Muscle of arm (tissue), 12 donors: Measurements from ENCODE around the gene USP22. TPM values are rescaled to one million over a fixed set of nuclear protein-coding genes. Genes with fewer than 3 reads are reported as not detected.
A peak's percentile ranks its signal among the peaks of the same experiment; 100 is the strongest.

Experiments used
- DNase-seq: peaks from one replicate; pipeline ENCODE4 v3.0.0-alpha.2; 2013
- polyA plus RNA-seq, 12 donors: library from polyadenylated mRNA; unstranded; fragments of 120-200 nt; gene quantifications; one replicate each; pipeline ENCODE4 v1.2.1, GENCODE V29; 2013; ENCODE audit not compliant: insufficient read length in 12 of 12

The USP22 gene
- polyA plus RNA-seq, 12 donors: 152 to 223 (median 172) TPM

- peak; percentile 35 for DNase-seq
Observed at GRCh38 chr17:20961586-20961985, 81.2 kb downstream of the USP22 start.

DNA sequence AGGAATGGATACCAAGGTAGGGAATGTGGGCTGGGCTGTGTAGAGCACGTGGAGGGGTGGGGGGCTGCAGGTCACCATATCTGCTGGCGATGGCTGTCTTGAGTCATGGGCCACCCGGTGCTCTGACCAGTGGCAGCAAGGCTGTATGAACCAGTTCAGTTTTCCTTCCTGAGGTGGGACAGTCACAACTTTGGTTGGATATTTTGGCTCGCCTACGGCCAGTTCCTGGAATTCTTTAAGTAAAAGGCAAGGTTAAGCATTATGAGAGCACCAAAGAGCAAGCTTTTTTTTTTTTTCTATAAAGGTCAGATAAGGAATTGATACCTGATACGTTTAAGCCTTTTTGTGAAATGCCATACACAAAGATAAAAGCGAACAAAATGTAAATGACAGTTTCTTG, 81.9 kb downstream of the USP22 start:
- DNase-seq: no peak

DNA sequence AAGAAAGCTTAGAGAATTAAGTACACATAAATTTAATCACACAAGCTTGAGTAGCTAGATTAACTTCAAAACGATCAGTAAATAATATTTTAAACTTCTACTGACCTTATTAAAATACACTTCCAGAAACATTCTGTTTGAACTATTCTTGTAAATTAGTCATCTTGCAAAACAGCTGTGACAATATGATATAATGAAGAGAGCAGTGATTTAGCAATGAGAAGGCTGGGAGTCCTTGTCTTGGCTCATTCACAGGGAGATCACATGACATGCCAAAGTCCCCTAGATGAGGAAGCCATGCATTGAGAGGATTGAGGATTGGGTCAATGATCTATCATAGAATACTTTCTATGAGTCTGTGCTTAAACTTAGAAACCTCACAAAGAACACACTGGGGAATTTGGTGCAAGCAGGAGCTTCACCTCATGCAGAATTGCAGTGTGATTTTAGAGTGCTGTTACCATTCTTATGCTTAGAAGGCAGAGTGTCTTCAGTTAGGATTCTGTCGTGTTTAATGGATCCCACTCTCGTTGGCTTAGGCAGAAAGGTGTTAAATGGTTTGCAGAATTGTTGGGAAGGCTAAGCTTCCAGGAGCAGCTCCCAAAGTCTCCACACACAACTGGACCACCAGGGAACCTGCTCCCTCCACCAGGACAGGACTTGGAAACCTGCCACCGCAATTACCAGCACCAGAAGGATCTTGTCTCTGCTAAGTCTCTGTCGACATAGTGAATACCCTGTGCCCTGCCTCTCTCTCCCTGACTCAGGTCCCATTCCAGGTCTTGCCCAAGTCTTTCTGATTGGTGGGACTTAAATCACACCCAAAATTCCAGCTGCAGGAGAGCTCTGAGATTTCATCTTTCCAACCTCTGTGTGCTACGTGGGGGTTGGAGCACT, 87.1 kb downstream of the USP22 start:
- DNase-seq: no peak

GRCh38 chr17:20954794-20955193, 88.0 kb downstream of the USP22 start:
- DNase-seq: no peak

DNA sequence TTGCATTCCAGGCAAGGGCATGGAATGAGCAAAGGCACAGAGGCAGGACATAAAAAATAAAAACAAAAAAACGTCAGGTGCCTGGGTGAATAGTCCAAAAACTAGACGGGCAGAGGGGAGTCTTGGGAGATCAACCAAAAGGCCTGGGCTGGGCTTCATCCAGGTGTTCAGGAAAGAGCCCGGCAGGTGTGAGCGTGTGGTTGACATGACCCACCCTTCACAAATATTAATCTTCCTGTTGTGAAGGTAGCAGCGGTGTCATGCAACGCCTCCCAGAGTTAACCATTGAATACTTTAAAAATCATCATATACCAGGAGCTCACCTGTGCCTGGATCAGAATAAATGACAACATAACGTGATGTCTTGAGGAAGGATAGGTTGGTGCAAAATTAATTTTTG, 90.6 kb downstream of the USP22 start:
- DNase-seq: no peak

Other genes with a start within 250 kb of the USP22 start
- 10 to 100 TPM in 11 of 12 donors, not detected in 1; 18.0 to 35.3 (median 25.6) TPM for gene DHRS7B, start 84.0 kb upstream of the USP22 start, polyA plus RNA-seq
- gene TMEM11, start 171.2 kb upstream of the USP22 start, polyA plus RNA-seq: 10 to 100 TPM in 11 of 12 donors, not detected in 1; 22.8 to 36.8 (median 26.1) TPM
- gene NATD1, start 210.4 kb upstream of the USP22 start, polyA plus RNA-seq: 10 to 100 TPM in 10 of 12 donors, 1 to 10 TPM in 1, not detected in 1; 9.9 to 26.2 (median 13.0) TPM
- 10 to 100 TPM in 11 of 12 donors, not detected in 1; 18.1 to 34.2 (median 22.7) TPM for gene MAP2K3, start 241.7 kb upstream of the USP22 start, polyA plus RNA-seq